Activated CD4-positive, alpha-beta memory T cell treated with anti-CD3 and anti-CD28 coated beads, Interleukin-2, amount 10 ng/mL, durations not matched to agents 7 days and 5 days (primary cell): ENCODE data around the gene ERC1. TPM values are rescaled to one million over a fixed set of nuclear protein-coding genes. Genes with fewer than 3 reads are reported as not detected.

Experiments
- CTCF ChIA-PET: fragments of 350-600 bp; sonication (Branson Sonifier 250); formaldehyde crosslinking; loops from one replicate; lab custom pipeline; 2021; ENCODE audit warnings: antibody characterized with exemption, inconsistent platforms; lab: Charles Lee
- POLR2A ChIA-PET: fragments of 350-600 bp; sonication (Branson Sonifier 250); formaldehyde crosslinking; loops from one replicate; lab custom pipeline; 2021; ENCODE audit warnings: antibody characterized with exemption; lab: Charles Lee
- DNase-seq: peaks from one replicate; pipeline ENCODE4 v3.0.0-alpha.2; 2020
- H3K27ac Mint-ChIP-seq: one replicate; pipeline ENCODE4 v1.8.0; 2021; ENCODE audit warnings: mild to moderate bottlenecking, mixed read lengths
- H3K27me3 Mint-ChIP-seq: one replicate; pipeline ENCODE4 v1.8.0; 2021; ENCODE audit warnings: mixed read lengths
- H3K36me3 Mint-ChIP-seq: one replicate; pipeline ENCODE4 v1.8.0; 2021; ENCODE audit warnings: low read depth, mixed read lengths
- H3K4me1 Mint-ChIP-seq: one replicate; pipeline ENCODE4 v1.8.0; 2021; ENCODE audit warnings: mixed read lengths
- H3K4me3 Mint-ChIP-seq: one replicate; pipeline ENCODE4 v1.8.0; 2021; ENCODE audit warnings: mild to moderate bottlenecking, mixed read lengths
- H3K9me3 Mint-ChIP-seq: one replicate; pipeline ENCODE4 v1.8.0; 2021; ENCODE audit warnings: mixed read lengths
- total RNA-seq, 2 experiments: library from RNA; stranded (reverse); gene quantifications; one replicate each; pipeline ENCODE4 v1.2.3, GENCODE V29; 2021

The ERC1 gene
- total RNA-seq, 2 experiments from 2014 or later, result 33.5 to 37.9 TPM

DNA sequence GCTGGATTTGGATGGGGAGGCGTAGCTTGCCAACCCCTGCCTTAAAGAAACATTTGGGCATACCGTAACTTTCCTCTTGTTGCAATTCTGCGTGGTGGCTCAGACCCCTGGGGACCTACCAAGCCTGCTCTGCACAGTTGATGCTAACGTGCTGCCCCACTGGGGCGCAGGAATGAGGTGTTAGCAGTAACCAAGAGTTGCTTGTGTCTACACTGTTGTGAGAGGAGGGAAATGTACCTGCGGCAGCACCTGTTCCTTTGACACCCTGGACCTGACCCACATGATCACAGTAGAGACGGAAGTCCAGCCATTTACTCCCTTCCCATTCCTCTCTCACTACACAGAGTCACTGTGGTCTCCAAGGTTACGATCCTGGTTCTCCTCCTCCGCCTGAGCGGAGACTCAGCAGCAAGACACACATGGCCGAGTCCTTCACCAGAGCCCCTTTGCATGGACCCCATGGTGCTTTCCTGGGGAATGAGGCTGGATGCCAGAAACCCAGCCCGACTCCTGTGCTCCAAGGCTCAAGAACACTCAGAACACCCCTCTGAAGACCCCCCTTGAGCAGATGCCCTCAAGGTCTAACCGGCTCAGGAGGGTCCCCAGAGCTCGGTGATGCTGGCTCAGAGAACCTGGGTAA lies 518.5 kb downstream of the ERC1 start:
- peaks cover 5% of the 10 kb centered on the region for H3K4me1 Mint-ChIP-seq
- H3K36me3 Mint-ChIP-seq, result no peaks in the 10 kb centered on the region
- POLR2A ChIA-PET, result no interaction called here
- no peaks in the 10 kb centered on the region for H3K9me3 Mint-ChIP-seq
- H3K27me3 Mint-ChIP-seq, result peaks cover 39% of the 10 kb centered on the region
- no peak overlapping the region for H3K4me3 Mint-ChIP-seq
- CTCF ChIA-PET, result no interaction called here
- H3K27ac Mint-ChIP-seq, result no peak overlapping the region
- DNase-seq, result no peak

- no peak overlapping the region for H3K4me3 Mint-ChIP-seq
- H3K9me3 Mint-ChIP-seq, result no peaks in the 10 kb centered on the region
- H3K36me3 Mint-ChIP-seq, result no peaks in the 10 kb centered on the region
- POLR2A ChIA-PET, result no interaction called here
- CTCF ChIA-PET, result no interaction called here
- no peak overlapping the region for H3K27ac Mint-ChIP-seq
- peaks cover under 1% of the 10 kb centered on the region for H3K4me1 Mint-ChIP-seq
- no peak for DNase-seq
- peaks cover 35% of the 10 kb centered on the region for H3K27me3 Mint-ChIP-seq
Observed at GRCh38 chr12:1510056-1510812, 519.2 kb downstream of the ERC1 start.

DNA sequence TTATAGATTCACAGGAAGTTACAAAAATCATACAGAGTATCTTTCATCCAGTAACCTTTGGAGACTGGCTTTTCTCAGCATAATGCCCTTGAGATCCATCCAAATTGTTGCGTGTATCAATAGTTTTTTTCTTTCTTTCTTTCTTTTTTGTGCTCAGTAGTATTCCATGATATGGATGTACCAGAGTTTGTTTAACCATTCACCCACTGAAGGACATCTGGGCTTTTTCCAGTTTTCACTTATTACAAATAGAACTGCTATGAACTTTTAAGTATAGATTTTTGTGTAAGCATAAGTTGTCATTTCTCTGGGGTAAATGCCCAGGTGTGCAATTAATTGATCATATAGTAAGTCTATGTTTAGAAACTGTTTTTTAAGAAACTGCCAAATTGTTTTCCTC lies 524.0 kb downstream of the ERC1 start:
- no peak for DNase-seq
- Mint-ChIP-seq H3K4me3 (no peak overlapping the region), H3K27me3 (peaks cover 44% of the 10 kb centered on the region), H3K36me3 (no peaks in the 10 kb centered on the region), H3K27ac (no peak overlapping the region), H3K4me1 (no peaks in the 10 kb centered on the region), H3K9me3 (peaks cover 4% of the 10 kb centered on the region)
- ChIA-PET CTCF (interaction anchor here (1.2 kb wide), 1 partner anchor 397 kb away, joined by 3 read pairs; no protein-coding TSS in a partner anchor), POLR2A (no interaction called here)

GRCh38 chr12:1515428-1515827 lies 524.4 kb downstream of the ERC1 start:
- ChIA-PET POLR2A (no interaction called here), CTCF (no interaction called here)
- no peak overlapping the region for H3K27ac Mint-ChIP-seq
- no peak for DNase-seq
- no peak overlapping the region for H3K4me3 Mint-ChIP-seq
- no peaks in the 10 kb centered on the region for H3K36me3 Mint-ChIP-seq
- no peaks in the 10 kb centered on the region for H3K4me1 Mint-ChIP-seq
- H3K9me3 Mint-ChIP-seq, result peaks cover 4% of the 10 kb centered on the region
- peaks cover 40% of the 10 kb centered on the region for H3K27me3 Mint-ChIP-seq

DNA sequence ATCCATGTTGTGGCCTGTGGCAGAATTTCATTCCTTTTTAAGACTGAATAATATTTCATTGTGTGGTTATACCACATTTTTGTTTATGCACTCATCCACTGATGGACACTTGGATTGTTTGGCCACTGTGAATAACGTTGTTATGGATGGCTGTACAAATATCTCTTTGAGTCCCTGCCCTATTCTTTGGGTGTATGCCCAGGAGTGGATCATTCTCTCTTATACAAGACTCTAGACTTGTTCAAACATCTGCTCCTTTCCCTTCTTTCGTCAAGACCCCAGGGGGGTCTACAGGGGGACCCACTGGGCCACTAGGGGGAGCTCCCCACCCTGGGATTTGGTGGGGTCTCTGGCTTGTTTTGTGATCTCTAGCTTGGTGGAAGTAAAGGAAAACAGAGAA lies 526.0 kb downstream of the ERC1 start:
- Mint-ChIP-seq H3K9me3 (peaks cover 4% of the 10 kb centered on the region), H3K4me1 (no peaks in the 10 kb centered on the region), H3K27ac (no peak overlapping the region), H3K4me3 (no peak overlapping the region), H3K36me3 (no peaks in the 10 kb centered on the region), H3K27me3 (peaks cover 36% of the 10 kb centered on the region)
- no peak for DNase-seq
- ChIA-PET CTCF (interaction anchor here (2.3 kb wide), 1 partner anchor 399 kb away, joined by 7 read pairs; no protein-coding TSS in a partner anchor), POLR2A (no interaction called here)

GRCh38 chr12:1517734-1518525 lies 526.9 kb downstream of the ERC1 start:
- peaks cover 34% of the 10 kb centered on the region for H3K27me3 Mint-ChIP-seq
- H3K9me3 Mint-ChIP-seq, result peaks cover 4% of the 10 kb centered on the region
- ChIA-PET POLR2A (no interaction called here), CTCF (interaction anchor here (2.3 kb wide), 1 partner anchor 400 kb away, joined by 7 read pairs; no protein-coding TSS in a partner anchor)
- H3K36me3 Mint-ChIP-seq, result no peaks in the 10 kb centered on the region
- H3K4me3 Mint-ChIP-seq, result no peak overlapping the region
- H3K27ac Mint-ChIP-seq, result no peak overlapping the region
- no peaks in the 10 kb centered on the region for H3K4me1 Mint-ChIP-seq
- DNase-seq, result no peak

GRCh38 chr12:1518591-1519516 lies 527.8 kb downstream of the ERC1 start:
- POLR2A ChIA-PET, result no interaction called here
- no peak overlapping the region for H3K27ac Mint-ChIP-seq
- no peak for DNase-seq
- no peaks in the 10 kb centered on the region for H3K4me1 Mint-ChIP-seq
- no peak overlapping the region for H3K4me3 Mint-ChIP-seq
- peaks cover 32% of the 10 kb centered on the region for H3K27me3 Mint-ChIP-seq
- CTCF ChIA-PET, result interaction anchor here (2.3 kb wide), 1 partner anchor 401 kb away, joined by 7 read pairs; no protein-coding TSS in a partner anchor
- H3K36me3 Mint-ChIP-seq, result no peaks in the 10 kb centered on the region
- peaks cover 4% of the 10 kb centered on the region for H3K9me3 Mint-ChIP-seq

DNA sequence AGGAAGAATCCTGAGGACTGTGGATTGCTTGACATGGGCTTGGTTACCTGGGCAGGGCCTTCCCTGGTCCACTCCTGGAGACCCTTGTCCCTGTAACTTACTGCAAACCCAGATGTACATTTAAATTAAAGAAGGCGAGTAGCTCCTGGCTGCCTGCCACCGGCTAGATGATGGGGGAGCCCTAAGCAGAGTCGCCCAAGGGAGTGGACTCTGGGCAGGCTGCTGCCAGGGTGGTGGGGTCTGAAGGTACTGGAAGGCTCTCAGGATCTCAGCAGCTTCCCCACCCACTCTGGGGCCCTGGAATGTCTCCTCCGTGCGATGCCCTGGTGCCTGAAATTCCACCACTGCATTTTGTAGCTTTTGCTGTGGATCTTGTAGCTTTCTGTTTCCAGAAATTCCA lies 528.6 kb downstream of the ERC1 start:
- POLR2A ChIA-PET, result no interaction called here
- Mint-ChIP-seq H3K27me3 (peaks cover 38% of the 10 kb centered on the region), H3K27ac (no peak overlapping the region)

DNA sequence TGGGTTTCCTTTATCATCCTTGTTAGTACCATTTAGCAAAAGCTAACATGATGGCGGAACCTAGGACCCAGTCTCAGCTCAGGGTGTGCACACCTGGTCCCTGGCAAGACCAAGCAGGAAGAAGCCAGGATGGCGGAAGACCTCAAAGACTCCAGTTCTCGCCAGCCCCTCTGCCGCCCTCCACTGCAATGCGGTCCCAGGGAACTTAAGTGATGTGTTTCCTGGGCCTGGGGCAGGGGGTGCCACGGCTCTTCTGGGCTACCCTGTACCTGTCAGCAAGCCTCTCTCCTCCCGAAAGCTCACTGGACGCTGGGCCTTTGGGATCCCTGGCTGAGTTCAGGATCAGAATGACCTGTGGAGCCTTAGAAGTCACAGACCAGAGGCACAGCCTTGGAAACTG lies 532.0 kb downstream of the ERC1 start:
- ChIA-PET CTCF (no interaction called here), POLR2A (no interaction called here)

More for the DNA sequence above, 528.6 kb downstream of the ERC1 start:
- CTCF ChIA-PET, result interaction anchor here (0.7 to 1.2 kb wide), 2 partner anchors 64 to 402 kb away, joined by 3 read pairs; no protein-coding TSS in a partner anchor
- Mint-ChIP-seq H3K4me1 (no peaks in the 10 kb centered on the region), H3K4me3 (no peak overlapping the region), H3K9me3 (peaks cover 4% of the 10 kb centered on the region), H3K36me3 (no peaks in the 10 kb centered on the region)
- DNase-seq, result no peak

GRCh38 chr12:1523558-1524050 lies 532.6 kb downstream of the ERC1 start:
- H3K27me3 Mint-ChIP-seq, result peaks cover 51% of the 10 kb centered on the region
- no peak overlapping the region for H3K27ac Mint-ChIP-seq
- CTCF ChIA-PET, result no interaction called here
- H3K36me3 Mint-ChIP-seq, result no peaks in the 10 kb centered on the region
- H3K9me3 Mint-ChIP-seq, result no peaks in the 10 kb centered on the region
- no peak overlapping the region for H3K4me3 Mint-ChIP-seq
- POLR2A ChIA-PET, result no interaction called here
- H3K4me1 Mint-ChIP-seq, result no peaks in the 10 kb centered on the region
- DNase-seq, result no peak

More for the DNA sequence above, 532.0 kb downstream of the ERC1 start:
- H3K4me3 Mint-ChIP-seq, result no peak overlapping the region
- no peak for DNase-seq
- no peaks in the 10 kb centered on the region for H3K36me3 Mint-ChIP-seq
- peaks cover 46% of the 10 kb centered on the region for H3K27me3 Mint-ChIP-seq
- no peak overlapping the region for H3K27ac Mint-ChIP-seq
- no peaks in the 10 kb centered on the region for H3K4me1 Mint-ChIP-seq
- no peaks in the 10 kb centered on the region for H3K9me3 Mint-ChIP-seq

DNA sequence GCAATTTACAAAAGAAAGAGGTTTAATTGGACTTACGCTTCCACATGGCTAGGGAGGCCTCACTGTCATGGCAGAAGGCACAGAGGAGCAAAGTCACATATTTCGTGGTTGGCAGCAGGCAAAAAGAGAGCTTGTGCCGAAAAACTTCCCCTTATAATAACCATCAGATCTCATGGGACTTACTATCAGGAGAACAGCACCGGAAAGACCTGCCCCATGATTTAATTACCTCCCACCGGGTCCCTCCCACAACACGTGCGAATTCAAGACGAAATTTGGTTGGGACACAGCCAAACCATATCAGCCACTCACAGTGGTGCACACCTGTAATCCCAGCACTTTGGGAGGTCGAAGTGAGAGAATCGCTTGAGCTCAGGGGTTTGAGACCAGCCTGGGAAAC lies 534.8 kb downstream of the ERC1 start:
- Mint-ChIP-seq H3K36me3 (peaks cover 2% of the 10 kb centered on the region), H3K4me1 (peaks cover 4% of the 10 kb centered on the region), H3K4me3 (no peak overlapping the region), H3K27ac (no peak overlapping the region), H3K9me3 (no peaks in the 10 kb centered on the region), H3K27me3 (peaks cover 55% of the 10 kb centered on the region)
- POLR2A ChIA-PET, result interaction anchor here (0.5 kb wide), 1 partner anchor 513 kb away, joined by 3 read pairs; no protein-coding TSS in a partner anchor
- DNase-seq, result no peak
- CTCF ChIA-PET, result no interaction called here

DNA sequence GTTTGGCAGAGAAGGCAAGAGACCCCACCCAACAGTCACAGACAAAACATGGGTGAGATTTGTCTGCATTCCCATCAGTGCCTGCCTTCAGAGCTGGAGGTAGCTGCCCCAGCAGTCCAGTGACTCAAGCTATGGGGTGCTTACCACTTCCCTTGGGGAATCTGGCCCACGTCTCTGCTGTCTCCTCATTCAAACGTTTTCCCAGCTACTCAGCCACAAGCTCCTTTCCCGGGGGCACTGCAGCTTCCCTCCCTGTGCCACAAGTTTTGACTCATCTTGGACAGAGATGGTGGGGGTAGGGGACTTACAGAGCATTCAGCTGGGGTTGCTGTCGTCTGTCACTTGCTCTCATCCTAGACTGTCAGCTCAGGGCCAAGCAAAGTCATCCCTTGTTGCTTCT lies 536.8 kb downstream of the ERC1 start:
- DNase-seq, result no peak
- ChIA-PET POLR2A (no interaction called here), CTCF (no interaction called here)
- Mint-ChIP-seq H3K36me3 (peaks cover 2% of the 10 kb centered on the region), H3K27ac (no peak overlapping the region), H3K4me3 (no peak overlapping the region), H3K4me1 (peaks cover 17% of the 10 kb centered on the region), H3K27me3 (peaks cover 70% of the 10 kb centered on the region), H3K9me3 (no peaks in the 10 kb centered on the region)
